Neural cell (in vitro differentiated cells): ENCODE data around the gene DNAJB7. TPM values are rescaled to one million over a fixed set of nuclear protein-coding genes. Genes with fewer than 3 reads are reported as not detected.

Experiments
- H2AFZ ChIP-seq: fragments of 200-600, 300-800 bp; sonication (generic), shearing (Covaris generic); 2 replicates; pipeline ENCODE4 v1.6.0; 2014; ENCODE audit warnings: low read depth, mild to moderate bottlenecking, antibody characterized with exemption, low read length, moderate library complexity
- H3F3A ChIP-seq: fragments of 200-600 bp; shearing (Covaris generic); 2 replicates; pipeline ENCODE4 v1.6.1; 2016; ENCODE audit warnings: mild to moderate bottlenecking, moderate library complexity, mixed read lengths, antibody characterized with exemption, low read length; ENCODE audit not compliant: insufficient read depth, poor library complexity, severe bottlenecking
- H3K27ac ChIP-seq: fragments of 200-600, 300-800 bp; sonication (generic), shearing (Covaris generic); 2 replicates; pipeline ENCODE4 v1.5.1; 2014; ENCODE audit warnings: mild to moderate bottlenecking, low read length, moderate library complexity
- H3K27me3 ChIP-seq: fragments of 300-800, 200-600 bp; sonication (generic), shearing (Covaris generic); 2 replicates; pipeline ENCODE4 v1.6.0; 2014; ENCODE audit warnings: mild to moderate bottlenecking, low read depth, low read length, moderate library complexity; ENCODE audit not compliant: insufficient read depth
- H3K36me3 ChIP-seq: fragments of 300-800, 200-600 bp; sonication (generic), shearing (Covaris generic); 2 replicates; pipeline ENCODE4 v1.5.1; 2014; ENCODE audit warnings: mild to moderate bottlenecking, antibody characterized with exemption, low read length, moderate library complexity; ENCODE audit not compliant: insufficient read depth
- H3K4me2 ChIP-seq: fragments of 300-800, 200-600 bp; sonication (generic), shearing (Covaris generic); 2 replicates; pipeline ENCODE4 v1.6.0; 2014; ENCODE audit warnings: mild to moderate bottlenecking, low read length
- H3K4me3 ChIP-seq: fragments of 300-800, 200-600 bp; sonication (generic), shearing (Covaris generic); 2 replicates; pipeline ENCODE4 v1.5.1; 2014; ENCODE audit warnings: mild to moderate bottlenecking, low read length, moderate library complexity
- H3K79me2 ChIP-seq: fragments of 200-600 bp; shearing (Covaris generic); replicated peaks from 2 replicates; pipeline ENCODE4 v1.6.0; 2014; ENCODE audit warnings: mild to moderate bottlenecking, low read length, moderate library complexity; ENCODE audit not compliant: insufficient read depth
- H3K9ac ChIP-seq: fragments of 300-800, 200-600 bp; sonication (generic), shearing (Covaris generic); 2 replicates; pipeline ENCODE4 v1.6.1; 2016; ENCODE audit warnings: mild to moderate bottlenecking, low read length, mixed read lengths
- H3K9me2 ChIP-seq: fragments of 200-600 bp; shearing (Covaris generic); 2 replicates; pipeline ENCODE4 v1.6.1; 2016; ENCODE audit warnings: mild to moderate bottlenecking, low read length, mixed read lengths; ENCODE audit not compliant: insufficient read depth
- H3K9me3 ChIP-seq: fragments of 200-600, 300-800 bp; sonication (generic), shearing (Covaris generic); 2 replicates; pipeline ENCODE4 v1.6.1; 2016; ENCODE audit warnings: mild to moderate bottlenecking, mixed run types, low read length, moderate library complexity, mixed read lengths
- H4K20me1 ChIP-seq: fragments of 200-600 bp; shearing (Covaris generic); 2 replicates; pipeline ENCODE4 v1.6.1; 2016; ENCODE audit warnings: mild to moderate bottlenecking, mixed run types; ENCODE audit not compliant: insufficient read depth
- EP300 ChIP-seq: fragments of 450-650 bp; conservative IDR thresholded peaks from 2 replicates; pipeline ENCODE4 v1.6.1; 2014; ENCODE audit warnings: antibody characterized with exemption, mild to moderate bottlenecking, moderate library complexity; ENCODE audit not compliant: poor library complexity, severe bottlenecking
- EZH2 ChIP-seq: fragments of 200-600, 300-800 bp; shearing (Covaris generic), sonication (generic); IDR thresholded peaks from 2 replicates; pipeline ENCODE4 v1.6.1; 2014; ENCODE audit warnings: antibody characterized with exemption, low read length, borderline replicate concordance, mild to moderate bottlenecking; ENCODE audit not compliant: insufficient read depth, poor library complexity, severe bottlenecking
- MXI1 ChIP-seq: fragments of 450-650 bp; conservative IDR thresholded peaks from 2 replicates; pipeline ENCODE4 v1.6.1; 2014; ENCODE audit warnings: antibody characterized with exemption, mild to moderate bottlenecking; ENCODE audit not compliant: poor library complexity, severe bottlenecking
- POLR2AphosphoS5 ChIP-seq: IDR thresholded peaks from 2 replicates; pipeline ENCODE4 v1.6.1; 2012
- RAD21 ChIP-seq: fragments of 450-650 bp; conservative IDR thresholded peaks from 2 replicates; pipeline ENCODE4 v1.6.1; 2014; ENCODE audit warnings: antibody characterized with exemption, mild to moderate bottlenecking, moderate library complexity
- SMC3 ChIP-seq: fragments of 450-650 bp; conservative IDR thresholded peaks from 2 replicates; pipeline ENCODE4 v1.6.1; 2014; ENCODE audit warnings: antibody characterized with exemption, mild to moderate bottlenecking, moderate library complexity; ENCODE audit not compliant: poor library complexity
- TAF1 ChIP-seq: IDR thresholded peaks from 2 replicates; pipeline ENCODE4 v1.6.1; 2012; ENCODE audit warnings: low read depth
- polyA plus RNA-seq: library from polyadenylated mRNA; depleted of rRNA; stranded (reverse); fragments of >200 nt; gene quantifications from 2 replicates; pipeline ENCODE4 v1.2.3, GENCODE V29; 2014
- TF ChIP-seq, protein P1 (sequence below): IDR thresholded peaks from 2 replicates; pipeline ENCODE4 v1.6.1; 2012; ENCODE audit warnings: borderline replicate concordance
- TF ChIP-seq, protein P2 (sequence below): fragments of 450-650 bp; IDR thresholded peaks from 2 replicates; pipeline ENCODE4 v1.5.1; 2014; ENCODE audit warnings: antibody characterized with exemption, mild to moderate bottlenecking, moderate library complexity; ENCODE audit not compliant: poor library complexity, severe bottlenecking

DNAJB7 gene
- polyA plus RNA-seq, 1 donor from 2014 or later = not detected

DNA sequence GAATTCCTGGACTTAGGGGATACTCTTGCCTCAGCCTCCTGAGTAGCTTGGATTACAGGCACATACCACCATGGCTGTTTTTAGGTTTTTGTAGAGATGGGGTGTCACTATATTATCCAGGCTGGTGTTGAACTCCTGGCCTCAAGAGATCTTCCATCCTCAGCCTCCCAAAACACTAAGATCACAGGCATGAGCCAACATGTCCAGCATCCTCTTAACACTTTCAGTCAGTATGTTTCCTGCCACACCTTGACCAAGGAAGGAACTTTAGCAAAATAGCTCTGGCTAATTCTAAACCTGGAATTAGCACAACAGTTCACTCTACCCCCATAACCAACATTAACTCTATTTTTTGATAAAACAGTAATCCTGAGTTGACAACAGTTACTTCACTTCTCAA, 27.2 kb upstream of the DNAJB7 start:
- no peaks in the 10 kb centered on the region for H3K36me3 ChIP-seq
- no peak for TF ChIP-seq MXI1
- no peak for TF ChIP-seq TAF1
- TF ChIP-seq EZH2 = no peak
- TF ChIP-seq, protein P1, sequence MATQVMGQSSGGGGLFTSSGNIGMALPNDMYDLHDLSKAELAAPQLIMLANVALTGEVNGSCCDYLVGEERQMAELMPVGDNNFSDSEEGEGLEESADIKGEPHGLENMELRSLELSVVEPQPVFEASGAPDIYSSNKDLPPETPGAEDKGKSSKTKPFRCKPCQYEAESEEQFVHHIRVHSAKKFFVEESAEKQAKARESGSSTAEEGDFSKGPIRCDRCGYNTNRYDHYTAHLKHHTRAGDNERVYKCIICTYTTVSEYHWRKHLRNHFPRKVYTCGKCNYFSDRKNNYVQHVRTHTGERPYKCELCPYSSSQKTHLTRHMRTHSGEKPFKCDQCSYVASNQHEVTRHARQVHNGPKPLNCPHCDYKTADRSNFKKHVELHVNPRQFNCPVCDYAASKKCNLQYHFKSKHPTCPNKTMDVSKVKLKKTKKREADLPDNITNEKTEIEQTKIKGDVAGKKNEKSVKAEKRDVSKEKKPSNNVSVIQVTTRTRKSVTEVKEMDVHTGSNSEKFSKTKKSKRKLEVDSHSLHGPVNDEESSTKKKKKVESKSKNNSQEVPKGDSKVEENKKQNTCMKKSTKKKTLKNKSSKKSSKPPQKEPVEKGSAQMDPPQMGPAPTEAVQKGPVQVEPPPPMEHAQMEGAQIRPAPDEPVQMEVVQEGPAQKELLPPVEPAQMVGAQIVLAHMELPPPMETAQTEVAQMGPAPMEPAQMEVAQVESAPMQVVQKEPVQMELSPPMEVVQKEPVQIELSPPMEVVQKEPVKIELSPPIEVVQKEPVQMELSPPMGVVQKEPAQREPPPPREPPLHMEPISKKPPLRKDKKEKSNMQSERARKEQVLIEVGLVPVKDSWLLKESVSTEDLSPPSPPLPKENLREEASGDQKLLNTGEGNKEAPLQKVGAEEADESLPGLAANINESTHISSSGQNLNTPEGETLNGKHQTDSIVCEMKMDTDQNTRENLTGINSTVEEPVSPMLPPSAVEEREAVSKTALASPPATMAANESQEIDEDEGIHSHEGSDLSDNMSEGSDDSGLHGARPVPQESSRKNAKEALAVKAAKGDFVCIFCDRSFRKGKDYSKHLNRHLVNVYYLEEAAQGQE = no peak
- TF ChIP-seq, protein P2, sequence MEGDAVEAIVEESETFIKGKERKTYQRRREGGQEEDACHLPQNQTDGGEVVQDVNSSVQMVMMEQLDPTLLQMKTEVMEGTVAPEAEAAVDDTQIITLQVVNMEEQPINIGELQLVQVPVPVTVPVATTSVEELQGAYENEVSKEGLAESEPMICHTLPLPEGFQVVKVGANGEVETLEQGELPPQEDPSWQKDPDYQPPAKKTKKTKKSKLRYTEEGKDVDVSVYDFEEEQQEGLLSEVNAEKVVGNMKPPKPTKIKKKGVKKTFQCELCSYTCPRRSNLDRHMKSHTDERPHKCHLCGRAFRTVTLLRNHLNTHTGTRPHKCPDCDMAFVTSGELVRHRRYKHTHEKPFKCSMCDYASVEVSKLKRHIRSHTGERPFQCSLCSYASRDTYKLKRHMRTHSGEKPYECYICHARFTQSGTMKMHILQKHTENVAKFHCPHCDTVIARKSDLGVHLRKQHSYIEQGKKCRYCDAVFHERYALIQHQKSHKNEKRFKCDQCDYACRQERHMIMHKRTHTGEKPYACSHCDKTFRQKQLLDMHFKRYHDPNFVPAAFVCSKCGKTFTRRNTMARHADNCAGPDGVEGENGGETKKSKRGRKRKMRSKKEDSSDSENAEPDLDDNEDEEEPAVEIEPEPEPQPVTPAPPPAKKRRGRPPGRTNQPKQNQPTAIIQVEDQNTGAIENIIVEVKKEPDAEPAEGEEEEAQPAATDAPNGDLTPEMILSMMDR = no peak
- no peak for TF ChIP-seq SMC3
- TF ChIP-seq RAD21 = no peak
- TF ChIP-seq EP300 = no peak
- no peak for TF ChIP-seq POLR2AphosphoS5

DNA sequence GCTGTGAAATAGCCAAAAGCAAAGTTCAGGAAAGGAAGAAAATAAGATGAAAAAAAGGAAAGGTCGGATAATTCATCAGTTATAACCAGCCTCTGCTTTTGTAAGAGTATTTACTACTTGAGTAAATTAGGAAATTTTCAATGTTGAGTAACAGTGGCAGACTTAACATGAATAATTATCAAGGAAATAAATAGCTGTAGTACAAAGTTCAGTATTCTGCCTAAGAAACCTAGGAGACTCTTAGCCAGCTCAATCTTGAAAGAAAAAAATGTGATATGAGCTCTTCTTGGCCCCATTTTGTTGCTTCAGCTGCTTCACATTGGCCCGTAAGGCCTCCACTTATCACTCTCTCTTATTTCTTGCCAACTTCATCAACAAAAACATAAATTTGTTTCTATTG, 17.0 kb upstream of the DNAJB7 start:
- Histone ChIP-seq H3K9ac (no peak overlapping the region), H2AFZ (no peak overlapping the region), H3F3A (no peaks in the 10 kb centered on the region), H3K36me3 (no peaks in the 10 kb centered on the region), H4K20me1 (no peaks in the 10 kb centered on the region), H3K9me3 (no peaks in the 10 kb centered on the region), H3K27ac (no peak overlapping the region), H3K9me2 (no peaks in the 10 kb centered on the region), H3K27me3 (no peaks in the 10 kb centered on the region), H3K79me2 (no peaks in the 10 kb centered on the region), H3K4me3 (no peak overlapping the region), H3K4me2 (no peak overlapping the region)
- TF ChIP-seq, protein P1 = no peak
- no peak for TF ChIP-seq EZH2
- TF ChIP-seq, protein P2 = no peak

More for the DNA sequence above, 27.2 kb upstream of the DNAJB7 start:
- Histone ChIP-seq H3K27ac (no peak overlapping the region), H4K20me1 (no peaks in the 10 kb centered on the region), H3K4me2 (no peak overlapping the region), H3F3A (no peaks in the 10 kb centered on the region), H2AFZ (no peak overlapping the region), H3K79me2 (no peaks in the 10 kb centered on the region), H3K27me3 (no peaks in the 10 kb centered on the region), H3K9ac (no peak overlapping the region), H3K9me3 (no peaks in the 10 kb centered on the region), H3K4me3 (no peak overlapping the region), H3K9me2 (no peaks in the 10 kb centered on the region)
